Astrocyte (in vitro differentiated cells and primary cell): Measurements from ENCODE around the gene SLC43A1. TPM values are rescaled to one million over a fixed set of nuclear protein-coding genes. Genes with fewer than 3 reads are reported as not detected.

ENCODE experiments used
- DNase-seq: peaks from one replicate; pipeline ENCODE4 v3.0.0-alpha.2; 2010; ENCODE audit warnings: low read depth
- FAIRE-seq: peaks from 2 replicates; lab custom pipeline; 2011; peaks lifted over from hg19 to GRCh38; lab: Jason Lieb, UNC
- H2AFZ ChIP-seq: 2 replicates; pipeline ENCODE4 v1.6.0; 2012; ENCODE audit warnings: low read depth, low read length, inconsistent platforms
- H3K27ac ChIP-seq: 2 replicates; pipeline ENCODE4 v1.5.1; 2011; ENCODE audit warnings: low read depth, low read length, inconsistent platforms
- H3K27me3 ChIP-seq: 2 replicates; pipeline ENCODE4 v1.6.0; 2011; ENCODE audit warnings: low read length, inconsistent platforms; ENCODE audit not compliant: insufficient read depth
- H3K36me3 ChIP-seq: 2 replicates; pipeline ENCODE4 v1.5.1; 2011; ENCODE audit warnings: low read length, inconsistent platforms; ENCODE audit not compliant: insufficient read depth
- H3K4me1 ChIP-seq: 2 replicates; pipeline ENCODE4 v1.5.1; 2011; ENCODE audit warnings: low read length, inconsistent platforms; ENCODE audit not compliant: insufficient read depth
- H3K4me2 ChIP-seq: 2 replicates; pipeline ENCODE4 v1.6.0; 2012; ENCODE audit warnings: low read length, inconsistent platforms
- H3K4me3 ChIP-seq: 2 replicates; pipeline ENCODE4 v1.5.1; 2011; ENCODE audit warnings: low read depth, mild to moderate bottlenecking, low read length, inconsistent platforms; ENCODE audit not compliant: insufficient read depth
- H3K79me2 ChIP-seq: 2 replicates; pipeline ENCODE4 v1.6.0; 2012; ENCODE audit warnings: mild to moderate bottlenecking, low read length, inconsistent platforms; ENCODE audit not compliant: insufficient read depth
- H3K9ac ChIP-seq: 2 replicates; pipeline ENCODE4 v1.6.0; 2012; ENCODE audit warnings: mild to moderate bottlenecking, low read length, inconsistent platforms
- H3K9me3 ChIP-seq: 2 replicates; pipeline ENCODE4 v1.5.1; 2012; ENCODE audit warnings: low read depth, mild to moderate bottlenecking, low read length, inconsistent platforms; ENCODE audit not compliant: insufficient read depth
- H4K20me1 ChIP-seq: 2 replicates; pipeline ENCODE4 v1.6.0; 2012; ENCODE audit warnings: low read length, inconsistent platforms; ENCODE audit not compliant: insufficient read depth
- H3K27ac Mint-ChIP-seq: one replicate; pipeline ENCODE4 v1.8.0; 2021; ENCODE audit warnings: mild to moderate bottlenecking, mixed read lengths; ENCODE audit not compliant: unreplicated experiment
- H3K27me3 Mint-ChIP-seq: one replicate; pipeline ENCODE4 v1.8.0; 2021; ENCODE audit warnings: low read depth, mixed read lengths; ENCODE audit not compliant: unreplicated experiment
- H3K36me3 Mint-ChIP-seq: one replicate; pipeline ENCODE4 v1.8.0; 2021; ENCODE audit warnings: low read depth, mixed read lengths; ENCODE audit not compliant: unreplicated experiment
- H3K4me1 Mint-ChIP-seq: one replicate; pipeline ENCODE4 v1.8.0; 2021; ENCODE audit warnings: low read depth, mixed read lengths; ENCODE audit not compliant: unreplicated experiment
- H3K4me3 Mint-ChIP-seq: one replicate; pipeline ENCODE4 v1.8.0; 2021; ENCODE audit warnings: mild to moderate bottlenecking, moderate library complexity, mixed read lengths; ENCODE audit not compliant: unreplicated experiment
- H3K9me3 Mint-ChIP-seq: one replicate; pipeline ENCODE4 v1.8.0; 2021; ENCODE audit warnings: mild to moderate bottlenecking, mixed read lengths; ENCODE audit not compliant: unreplicated experiment
- EZH2 ChIP-seq: IDR thresholded peaks from 2 replicates; pipeline ENCODE4 v1.6.1; 2012; ENCODE audit warnings: mild to moderate bottlenecking, low read length, inconsistent platforms; ENCODE audit not compliant: insufficient read depth
- total RNA-seq: library from RNA; stranded (reverse); gene quantifications from 2 replicates; pipeline ENCODE4 v1.2.1, GENCODE V29; 2021
- TF ChIP-seq, protein P1 (sequence below): IDR thresholded peaks from 2 replicates; pipeline ENCODE4 v1.5.1; 2011; ENCODE audit warnings: low read depth, mild to moderate bottlenecking, inconsistent platforms, low read length, moderate library complexity; ENCODE audit not compliant: insufficient read depth

SLC43A1 gene
- total RNA-seq, 1 donor from 2014 or later: 3.5 TPM

DNA sequence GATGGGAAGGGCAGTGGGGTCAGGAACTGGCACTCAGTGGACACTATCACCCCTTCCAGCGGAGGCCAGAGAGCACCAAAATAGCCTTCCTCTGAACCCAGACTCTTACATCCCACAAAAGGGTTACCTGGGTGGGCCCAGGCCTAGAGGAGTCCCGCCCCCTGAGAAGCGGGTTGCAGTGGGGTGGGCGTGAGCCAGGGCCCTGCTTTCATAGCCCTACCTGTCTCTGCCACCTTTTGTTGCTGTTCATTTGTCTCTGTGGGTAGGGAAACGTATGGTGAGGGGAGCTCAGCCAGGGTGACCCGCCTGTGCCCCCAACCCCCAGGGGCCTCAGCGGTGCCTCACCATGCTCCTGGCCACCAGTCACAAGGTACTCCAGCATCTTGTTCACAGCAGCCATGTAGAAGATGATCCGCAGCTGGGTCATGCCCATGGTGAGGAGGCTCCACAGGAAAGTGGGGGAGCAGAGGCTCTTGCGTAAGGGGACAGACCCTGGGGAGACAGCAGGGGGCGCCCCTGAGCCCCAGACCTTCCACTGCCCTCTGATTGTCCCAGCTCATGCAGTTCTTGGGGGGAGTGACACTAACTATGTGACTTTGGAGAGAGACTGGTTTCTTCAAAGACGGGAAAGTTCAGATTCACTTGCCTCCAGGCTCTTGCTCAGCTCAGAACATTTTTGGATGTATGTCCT lies 24.0 kb downstream of the SLC43A1 start:
- no peak overlapping the region for H3K4me2 ChIP-seq
- peaks cover 4% of the 10 kb centered on the region for H4K20me1 ChIP-seq
- Mint-ChIP-seq H3K27ac (no peak overlapping the region), H3K9me3 (no peaks in the 10 kb centered on the region), H3K4me3 (no peak overlapping the region), H3K4me1 (peaks cover 2% of the 10 kb centered on the region), H3K27me3 (peaks cover 32% of the 10 kb centered on the region), H3K36me3 (peaks cover 11% of the 10 kb centered on the region)
- H2AFZ ChIP-seq: no peak overlapping the region
- H3K27me3 ChIP-seq: no peaks in the 10 kb centered on the region
- no peak overlapping the region for H3K27ac ChIP-seq
- H3K36me3 ChIP-seq: no peaks in the 10 kb centered on the region
- no peaks in the 10 kb centered on the region for H3K79me2 ChIP-seq
- no peaks in the 10 kb centered on the region for H3K4me1 ChIP-seq
- TF ChIP-seq, protein P1, sequence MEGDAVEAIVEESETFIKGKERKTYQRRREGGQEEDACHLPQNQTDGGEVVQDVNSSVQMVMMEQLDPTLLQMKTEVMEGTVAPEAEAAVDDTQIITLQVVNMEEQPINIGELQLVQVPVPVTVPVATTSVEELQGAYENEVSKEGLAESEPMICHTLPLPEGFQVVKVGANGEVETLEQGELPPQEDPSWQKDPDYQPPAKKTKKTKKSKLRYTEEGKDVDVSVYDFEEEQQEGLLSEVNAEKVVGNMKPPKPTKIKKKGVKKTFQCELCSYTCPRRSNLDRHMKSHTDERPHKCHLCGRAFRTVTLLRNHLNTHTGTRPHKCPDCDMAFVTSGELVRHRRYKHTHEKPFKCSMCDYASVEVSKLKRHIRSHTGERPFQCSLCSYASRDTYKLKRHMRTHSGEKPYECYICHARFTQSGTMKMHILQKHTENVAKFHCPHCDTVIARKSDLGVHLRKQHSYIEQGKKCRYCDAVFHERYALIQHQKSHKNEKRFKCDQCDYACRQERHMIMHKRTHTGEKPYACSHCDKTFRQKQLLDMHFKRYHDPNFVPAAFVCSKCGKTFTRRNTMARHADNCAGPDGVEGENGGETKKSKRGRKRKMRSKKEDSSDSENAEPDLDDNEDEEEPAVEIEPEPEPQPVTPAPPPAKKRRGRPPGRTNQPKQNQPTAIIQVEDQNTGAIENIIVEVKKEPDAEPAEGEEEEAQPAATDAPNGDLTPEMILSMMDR: peak; percentile 29
- no peak for TF ChIP-seq EZH2
- no peak for DNase-seq
- H3K9me3 ChIP-seq: no peaks in the 10 kb centered on the region
- no peak overlapping the region for H3K9ac ChIP-seq
- no peak overlapping the region for H3K4me3 ChIP-seq
- FAIRE-seq: no peak

DNA sequence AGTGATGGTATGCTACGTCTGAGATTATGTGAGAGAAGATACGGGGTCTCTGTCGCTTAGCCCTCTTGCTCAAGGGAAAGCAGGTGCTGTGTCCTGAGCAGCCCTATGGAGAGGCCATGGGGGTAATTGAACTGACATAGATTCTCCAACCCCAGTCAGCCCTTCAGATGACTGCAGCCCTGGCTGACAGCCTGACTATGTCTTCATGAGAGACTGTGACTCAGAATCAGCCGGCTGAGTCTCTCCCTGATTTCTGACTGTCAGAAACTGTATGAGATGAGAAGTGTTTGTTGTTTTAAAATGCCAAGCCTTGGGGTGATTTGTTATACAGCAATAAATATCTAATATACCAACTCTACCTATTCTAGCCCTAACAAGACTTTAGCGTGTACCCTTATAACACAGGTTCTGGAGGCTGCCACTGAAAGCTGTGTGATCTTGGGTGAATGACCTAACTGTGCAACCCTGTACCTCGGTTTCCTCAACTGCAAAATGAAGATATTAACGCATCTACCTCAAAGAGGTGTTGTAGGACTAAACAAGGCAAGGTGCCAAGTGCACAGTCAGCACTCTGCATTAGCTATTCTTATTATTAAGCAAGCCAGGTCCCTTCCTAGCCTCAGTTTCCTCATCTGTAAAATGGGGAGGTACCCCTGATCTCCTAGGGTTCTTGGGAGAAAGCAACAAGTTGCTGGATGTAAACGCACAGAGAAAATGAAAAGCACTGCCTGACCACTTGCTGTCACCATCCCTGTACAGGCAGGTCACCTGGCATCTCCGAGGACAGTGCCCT lies 24.9 kb downstream of the SLC43A1 start:
- Histone ChIP-seq H2AFZ (no peak overlapping the region), H3K27me3 (no peaks in the 10 kb centered on the region), H4K20me1 (peaks cover 4% of the 10 kb centered on the region), H3K36me3 (no peaks in the 10 kb centered on the region), H3K27ac (no peak overlapping the region), H3K9me3 (no peaks in the 10 kb centered on the region), H3K79me2 (no peaks in the 10 kb centered on the region), H3K4me3 (no peak overlapping the region), H3K4me1 (no peaks in the 10 kb centered on the region), H3K9ac (no peak overlapping the region), H3K4me2 (no peak overlapping the region)
- Mint-ChIP-seq H3K27ac (no peak overlapping the region), H3K36me3 (peaks cover 11% of the 10 kb centered on the region), H3K27me3 (peaks cover 30% of the 10 kb centered on the region), H3K4me1 (peaks cover 2% of the 10 kb centered on the region), H3K4me3 (no peak overlapping the region), H3K9me3 (no peaks in the 10 kb centered on the region)
- FAIRE-seq (no peak), DNase-seq (no peak)
- no peak for TF ChIP-seq EZH2

DNA sequence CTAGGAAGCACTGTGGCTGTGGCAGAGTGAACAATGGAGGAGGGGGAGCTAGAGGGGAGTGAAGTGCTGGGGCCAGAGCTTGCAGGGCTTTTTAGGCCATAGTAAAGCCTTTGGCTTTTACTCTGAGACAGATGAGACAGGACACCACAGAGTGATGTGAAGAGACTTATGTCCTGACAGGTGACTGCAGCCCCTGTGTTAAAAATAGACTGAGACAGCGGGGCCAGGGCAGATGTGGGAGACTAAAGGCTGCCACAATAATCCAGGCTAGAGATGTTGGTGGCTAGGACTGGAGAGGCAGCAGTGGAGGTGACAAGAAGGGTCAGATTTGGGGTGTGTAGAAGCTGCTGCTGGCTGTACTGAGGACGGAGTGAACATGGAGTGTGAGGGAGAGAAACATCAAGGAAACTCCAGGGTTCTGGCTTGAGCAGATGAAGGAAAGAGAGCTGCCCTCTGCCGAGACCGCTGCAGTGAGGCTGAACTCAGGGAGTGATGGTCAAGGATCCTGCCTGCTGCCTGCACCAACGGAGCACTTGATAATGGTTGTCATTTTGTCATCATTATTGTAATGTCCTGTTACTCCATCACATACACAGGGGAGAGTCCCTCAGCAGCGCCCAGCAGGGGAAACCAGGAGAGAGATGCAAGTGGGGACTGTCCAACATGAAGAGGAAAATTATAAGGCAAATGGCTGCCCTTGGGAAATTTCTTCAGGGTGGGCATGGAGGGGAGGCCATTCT lies 27.4 kb downstream of the SLC43A1 start:
- Mint-ChIP-seq H3K27me3 (peaks cover 46% of the 10 kb centered on the region), H3K9me3 (no peaks in the 10 kb centered on the region), H3K4me1 (peaks cover 2% of the 10 kb centered on the region), H3K4me3 (no peak overlapping the region), H3K27ac (no peak overlapping the region), H3K36me3 (peaks cover 11% of the 10 kb centered on the region)
- Histone ChIP-seq H3K79me2 (no peaks in the 10 kb centered on the region), H3K4me3 (no peak overlapping the region), H3K27me3 (peaks cover 7% of the 10 kb centered on the region), H2AFZ (no peak overlapping the region), H3K9ac (no peak overlapping the region), H3K27ac (no peak overlapping the region), H3K9me3 (no peaks in the 10 kb centered on the region), H3K4me1 (peaks cover 3% of the 10 kb centered on the region), H3K4me2 (no peak overlapping the region), H3K36me3 (no peaks in the 10 kb centered on the region), H4K20me1 (peaks cover 4% of the 10 kb centered on the region)
- FAIRE-seq (no peak), DNase-seq (no peak)
- TF ChIP-seq, protein P1: no peak
- TF ChIP-seq EZH2: no peak
